Gastrocnemius medialis (tissue), 4 donors: ENCODE data around the gene NRAS.

Experiments used
- POLR2A ChIP-seq, 2 donors: fragments of 450-650 bp; IDR thresholded peaks; one replicate each; pipeline ENCODE4 v1.6.1; 2017; ENCODE audit warnings: antibody characterized with exemption in 2 of 2, mild to moderate bottlenecking in 2 of 2, moderate library complexity in 2 of 2
- TF ChIP-seq, protein P1 (sequence below), 5 experiments: fragments of 450-650 bp in 3 of 5; fragments of 200-600 bp in 2 of 5; sonication (generic) in 2 of 5; IDR thresholded peaks in 4 of 5; conservative IDR thresholded peaks in 1 of 5; 1 replicate in 4 of 5; 2 replicates in 1 of 5; pipeline ENCODE4 v1.5.1; 2016 to 2019; ENCODE audit warnings: antibody characterized with exemption in 5 of 5, mild to moderate bottlenecking in 3 of 5, moderate library complexity in 3 of 5

DNA sequence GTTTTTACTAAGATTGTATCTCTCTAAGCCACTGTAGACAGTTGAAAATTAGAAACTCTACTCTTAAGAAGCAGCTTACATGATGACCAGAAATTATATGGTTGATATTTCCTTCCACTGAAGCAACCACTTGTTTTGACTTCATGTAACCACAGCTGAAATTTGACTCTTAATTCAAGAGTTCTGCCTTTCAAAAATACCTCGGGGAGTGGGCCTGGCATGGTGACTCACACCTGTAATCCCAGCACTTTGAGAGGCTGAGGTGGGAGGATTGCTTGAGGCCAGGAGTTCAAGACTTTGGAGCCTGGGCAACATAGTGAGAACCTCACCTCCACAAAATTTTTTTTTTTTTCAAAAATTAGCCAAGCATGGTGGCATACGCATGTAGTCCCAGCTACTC lies 25.5 kb downstream of the NRAS start:
- TF ChIP-seq, protein P1, sequence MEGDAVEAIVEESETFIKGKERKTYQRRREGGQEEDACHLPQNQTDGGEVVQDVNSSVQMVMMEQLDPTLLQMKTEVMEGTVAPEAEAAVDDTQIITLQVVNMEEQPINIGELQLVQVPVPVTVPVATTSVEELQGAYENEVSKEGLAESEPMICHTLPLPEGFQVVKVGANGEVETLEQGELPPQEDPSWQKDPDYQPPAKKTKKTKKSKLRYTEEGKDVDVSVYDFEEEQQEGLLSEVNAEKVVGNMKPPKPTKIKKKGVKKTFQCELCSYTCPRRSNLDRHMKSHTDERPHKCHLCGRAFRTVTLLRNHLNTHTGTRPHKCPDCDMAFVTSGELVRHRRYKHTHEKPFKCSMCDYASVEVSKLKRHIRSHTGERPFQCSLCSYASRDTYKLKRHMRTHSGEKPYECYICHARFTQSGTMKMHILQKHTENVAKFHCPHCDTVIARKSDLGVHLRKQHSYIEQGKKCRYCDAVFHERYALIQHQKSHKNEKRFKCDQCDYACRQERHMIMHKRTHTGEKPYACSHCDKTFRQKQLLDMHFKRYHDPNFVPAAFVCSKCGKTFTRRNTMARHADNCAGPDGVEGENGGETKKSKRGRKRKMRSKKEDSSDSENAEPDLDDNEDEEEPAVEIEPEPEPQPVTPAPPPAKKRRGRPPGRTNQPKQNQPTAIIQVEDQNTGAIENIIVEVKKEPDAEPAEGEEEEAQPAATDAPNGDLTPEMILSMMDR (IDR thresholded peaks at IDR 0.05 in 4 of 5, conservative IDR thresholded peaks at IDR 0.05 in 1 of 5): no peak
- no peak for TF ChIP-seq POLR2A (IDR thresholded peaks at IDR 0.05)
